Testis (tissue), 2 donors: ENCODE results near the gene PAPOLG.

Experiments
- POLR2A ChIP-seq: fragments of 450-650 bp; IDR thresholded peaks from one replicate; pipeline ENCODE4 v1.6.1; 2017; ENCODE audit warnings: antibody characterized with exemption, mild to moderate bottlenecking, moderate library complexity
- TF ChIP-seq, protein P1 (sequence below), 3 experiments: fragments of 450-650 bp in 2 of 3; fragments of 200-600 bp in 1 of 3; sonication (generic) in 1 of 3; IDR thresholded peaks; one replicate each; pipeline ENCODE4 v1.5.1; 2016 to 2019; ENCODE audit warnings: antibody characterized with exemption in 3 of 3, mild to moderate bottlenecking in 2 of 3, moderate library complexity in 1 of 3

DNA sequence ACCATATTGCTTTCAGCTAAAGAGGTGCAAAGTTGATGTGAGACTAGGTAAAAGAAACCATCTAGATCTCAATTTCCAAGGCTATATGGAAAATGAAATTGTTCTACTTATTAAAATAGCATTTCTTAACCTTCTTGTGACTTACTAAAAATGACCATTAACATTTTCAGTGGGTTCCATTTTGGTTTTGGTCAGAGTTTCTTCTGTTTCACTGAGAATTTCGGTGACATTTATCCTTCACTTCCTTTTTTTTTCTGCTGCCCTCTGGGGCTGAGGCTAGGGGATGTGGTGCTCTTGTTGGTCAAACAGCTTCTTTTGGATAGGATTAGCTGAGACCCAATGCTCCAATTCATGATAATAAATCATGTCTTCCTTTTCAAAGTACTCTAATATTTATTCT, 81.1 kb downstream of the PAPOLG start:
- TF ChIP-seq, protein P1, sequence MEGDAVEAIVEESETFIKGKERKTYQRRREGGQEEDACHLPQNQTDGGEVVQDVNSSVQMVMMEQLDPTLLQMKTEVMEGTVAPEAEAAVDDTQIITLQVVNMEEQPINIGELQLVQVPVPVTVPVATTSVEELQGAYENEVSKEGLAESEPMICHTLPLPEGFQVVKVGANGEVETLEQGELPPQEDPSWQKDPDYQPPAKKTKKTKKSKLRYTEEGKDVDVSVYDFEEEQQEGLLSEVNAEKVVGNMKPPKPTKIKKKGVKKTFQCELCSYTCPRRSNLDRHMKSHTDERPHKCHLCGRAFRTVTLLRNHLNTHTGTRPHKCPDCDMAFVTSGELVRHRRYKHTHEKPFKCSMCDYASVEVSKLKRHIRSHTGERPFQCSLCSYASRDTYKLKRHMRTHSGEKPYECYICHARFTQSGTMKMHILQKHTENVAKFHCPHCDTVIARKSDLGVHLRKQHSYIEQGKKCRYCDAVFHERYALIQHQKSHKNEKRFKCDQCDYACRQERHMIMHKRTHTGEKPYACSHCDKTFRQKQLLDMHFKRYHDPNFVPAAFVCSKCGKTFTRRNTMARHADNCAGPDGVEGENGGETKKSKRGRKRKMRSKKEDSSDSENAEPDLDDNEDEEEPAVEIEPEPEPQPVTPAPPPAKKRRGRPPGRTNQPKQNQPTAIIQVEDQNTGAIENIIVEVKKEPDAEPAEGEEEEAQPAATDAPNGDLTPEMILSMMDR (IDR thresholded peaks at IDR 0.05): no peak
- no peak for TF ChIP-seq POLR2A
